GM21619 (cell line): ENCODE measurements around the gene FAM185A.
A peak's percentile ranks its signal among the peaks of the same experiment; 100 is the strongest.
"Not testable (repeated sequence)": the region's sequence is repeated elsewhere in the genome, so short reads cannot be mapped to it uniquely, and the experiment has no call there.

ENCODE experiments used
- ATAC-seq: cut with Tn5 transposase; IDR thresholded peaks from one replicate; pipeline ENCODE4 v1.9.1; 2021; ENCODE audit not compliant: unreplicated experiment

Gene FAM185A

DNA sequence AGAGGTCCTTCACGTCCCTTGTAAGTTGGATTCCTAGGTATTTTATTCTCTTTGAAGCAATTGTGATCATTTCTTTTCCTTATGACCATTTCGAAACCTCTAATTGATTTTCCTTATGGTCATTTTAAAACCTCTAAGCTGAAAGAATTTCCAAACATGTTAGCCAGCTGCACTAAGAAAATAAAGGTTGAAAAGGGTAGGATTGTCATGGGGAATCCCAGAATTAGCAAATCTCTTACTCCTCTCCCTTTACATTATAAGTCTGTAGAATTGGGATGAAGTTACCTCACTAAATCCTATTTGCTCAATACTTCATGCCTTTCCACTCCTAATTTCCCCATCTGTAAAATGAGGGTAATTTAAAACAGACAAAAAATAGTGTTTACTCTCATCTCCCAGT is 79.5 kb downstream of the FAM185A start:
- ATAC-seq, result no peak

DNA sequence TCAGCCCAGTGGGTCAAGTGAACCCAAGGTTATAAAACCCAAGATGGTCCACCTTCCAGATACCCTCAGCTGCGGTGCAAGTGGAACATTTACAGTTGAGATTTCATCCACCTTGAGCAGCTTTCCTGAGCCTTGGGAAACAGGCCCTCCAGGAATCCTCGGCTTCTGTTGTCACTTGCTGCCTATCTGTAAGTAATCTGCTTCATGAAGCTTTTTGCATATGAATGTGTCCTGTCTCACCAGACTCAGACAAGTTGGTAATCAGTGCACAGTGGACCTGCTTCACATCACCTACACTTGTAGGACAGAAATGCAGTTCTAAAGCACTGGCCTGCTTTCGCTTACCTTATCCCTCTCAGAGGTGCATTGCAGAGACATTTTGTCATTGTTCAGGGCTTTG is 80.3 kb downstream of the FAM185A start:
- ATAC-seq, result no peak

DNA sequence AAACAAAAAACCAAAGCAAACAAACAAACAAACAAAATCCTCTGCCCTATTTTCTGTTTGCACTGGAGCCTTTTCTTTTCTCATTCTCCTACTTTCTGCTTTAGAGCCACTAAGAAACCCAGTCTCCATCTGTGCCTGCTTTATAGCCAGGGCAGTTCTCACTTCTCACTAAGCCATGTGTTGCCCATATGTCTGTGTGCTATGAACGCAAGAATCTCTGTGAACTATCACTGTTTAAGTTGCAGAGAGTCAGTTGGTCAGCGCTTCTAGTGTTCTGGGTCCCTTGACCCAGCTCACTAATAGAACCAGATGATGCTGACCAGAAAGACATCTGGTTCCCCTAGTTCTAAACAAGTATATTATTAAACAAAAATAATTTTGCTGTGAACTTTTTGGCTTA is 81.4 kb downstream of the FAM185A start:
- no peak for ATAC-seq

DNA sequence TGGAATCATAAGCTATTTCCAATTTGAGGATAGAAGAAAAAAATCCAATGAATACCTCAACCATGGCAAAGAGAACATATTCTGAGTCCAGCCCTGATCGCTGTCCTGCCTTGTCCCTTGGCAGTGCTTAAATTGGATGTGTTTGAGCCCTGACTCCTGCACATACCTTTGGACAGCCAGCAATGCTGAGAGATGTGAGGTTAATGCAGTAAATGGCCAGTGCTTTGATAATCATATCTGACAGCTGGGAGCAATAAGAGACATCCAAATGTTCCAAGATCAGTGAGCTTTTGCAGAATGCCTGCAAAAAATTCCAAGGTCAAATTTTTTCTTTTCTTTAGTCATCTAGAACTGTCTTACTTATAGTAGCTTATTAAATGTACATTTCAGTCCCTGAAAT is 83.9 kb downstream of the FAM185A start:
- ATAC-seq, result no peak

DNA sequence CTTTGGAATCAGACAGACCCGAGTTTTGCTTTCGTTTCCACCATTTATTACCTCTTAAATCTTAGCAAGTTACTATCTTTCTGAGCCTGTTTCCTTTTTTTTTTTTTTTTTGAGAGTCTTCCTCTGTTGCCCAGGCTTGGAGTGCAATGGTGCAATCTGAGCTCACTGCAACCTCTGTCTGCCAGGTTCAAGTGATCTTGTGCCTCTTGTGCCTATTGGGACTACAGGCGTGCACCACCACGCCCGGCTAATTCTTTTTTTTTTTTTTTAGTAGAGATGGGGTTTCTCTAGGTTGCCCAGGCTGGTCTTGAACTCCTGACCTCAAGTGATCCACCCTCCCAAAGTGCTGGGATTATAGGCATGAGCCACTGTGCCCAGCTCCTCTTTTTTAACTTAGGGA is 84.5 kb downstream of the FAM185A start:
- no peak for ATAC-seq

DNA sequence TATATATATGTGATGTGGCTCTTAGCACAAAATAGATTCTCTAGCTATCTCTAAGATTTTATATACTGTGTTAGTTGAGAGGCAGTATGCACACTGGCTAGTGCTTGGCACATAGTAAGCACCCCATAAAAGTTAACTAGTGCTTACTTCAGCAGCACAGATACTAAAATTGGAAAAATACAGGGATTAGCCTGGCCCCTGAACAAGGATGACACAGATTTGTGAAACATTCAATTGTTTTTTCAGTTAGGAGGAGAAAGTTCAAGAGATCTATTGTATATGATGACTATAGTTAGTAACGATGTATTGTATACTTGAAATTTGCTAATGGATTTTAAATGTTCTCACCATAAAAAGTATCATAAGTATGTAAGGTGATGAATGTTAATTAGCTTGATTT is 85.7 kb downstream of the FAM185A start:
- no peak for ATAC-seq

DNA sequence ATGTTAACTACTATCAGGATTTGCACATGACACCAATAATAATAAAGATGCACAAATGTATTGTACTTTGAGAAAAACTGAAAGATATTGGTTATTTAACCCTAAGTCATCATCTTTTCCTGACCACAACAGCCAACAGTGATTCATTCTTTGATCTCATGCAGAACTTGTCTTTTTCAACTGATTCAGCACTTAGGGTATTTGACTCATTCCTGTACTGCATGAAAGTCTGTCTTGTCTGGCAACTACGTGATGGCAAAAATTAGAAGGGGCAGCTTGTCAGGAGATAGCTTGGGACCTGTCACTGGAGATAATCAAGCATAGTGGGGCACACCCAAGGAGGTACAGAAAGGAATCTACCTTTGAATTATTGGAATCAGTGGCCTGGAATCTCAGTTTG is 86.2 kb downstream of the FAM185A start:
- ATAC-seq, result peak; percentile 95

DNA sequence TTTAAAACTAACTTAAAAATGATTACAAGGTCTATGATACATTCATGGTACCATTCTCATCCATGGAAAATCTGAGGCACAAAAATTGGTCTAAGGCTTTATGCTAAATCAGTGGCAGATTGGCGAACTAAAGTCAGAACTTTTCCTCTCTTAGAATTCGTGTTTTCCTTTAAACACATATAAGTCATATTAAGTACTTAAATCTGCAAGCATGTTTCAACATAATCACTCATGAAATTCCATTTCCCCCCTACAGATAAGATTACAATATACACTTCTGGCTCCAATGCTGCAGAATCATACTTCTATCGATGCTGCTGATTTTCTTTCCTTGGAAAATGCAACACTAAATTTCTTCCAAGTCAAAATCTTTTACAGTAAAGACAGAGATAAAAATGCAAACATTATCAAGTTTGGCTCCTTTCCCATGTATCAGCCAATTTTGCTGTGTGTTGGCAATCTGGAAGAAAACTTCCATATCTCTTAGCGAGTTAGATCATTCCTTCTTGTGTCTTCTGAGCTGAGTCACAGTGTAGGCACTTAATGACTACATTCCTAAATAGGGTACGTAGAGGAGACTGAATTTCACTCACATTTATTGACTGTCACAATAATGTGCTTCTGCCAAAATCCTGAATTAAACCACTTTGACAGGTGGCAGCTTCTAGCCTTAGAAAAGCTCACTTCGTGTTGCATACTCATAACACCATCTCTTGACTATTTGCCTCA is 87.6 kb downstream of the FAM185A start:
- no peak for ATAC-seq

DNA sequence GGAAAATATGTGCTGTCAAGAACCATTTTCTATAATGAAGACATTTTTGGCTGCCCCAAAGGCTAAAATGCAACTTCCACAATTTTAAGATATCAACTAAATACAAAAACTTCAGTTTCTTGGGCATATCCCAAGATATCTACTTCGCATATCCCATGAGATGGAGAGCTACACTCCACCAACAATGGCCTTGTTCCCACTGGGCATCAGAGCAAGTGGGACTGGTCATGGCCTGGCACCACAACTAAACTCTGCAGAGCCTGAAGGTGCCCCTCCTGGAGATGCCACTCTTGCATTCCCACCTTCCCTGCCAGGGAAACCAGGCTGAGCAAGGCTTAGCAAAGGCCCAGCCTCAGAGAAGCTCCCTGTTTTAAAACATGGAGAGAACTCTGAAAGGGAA is 88.2 kb downstream of the FAM185A start:
- ATAC-seq, result no peak

DNA sequence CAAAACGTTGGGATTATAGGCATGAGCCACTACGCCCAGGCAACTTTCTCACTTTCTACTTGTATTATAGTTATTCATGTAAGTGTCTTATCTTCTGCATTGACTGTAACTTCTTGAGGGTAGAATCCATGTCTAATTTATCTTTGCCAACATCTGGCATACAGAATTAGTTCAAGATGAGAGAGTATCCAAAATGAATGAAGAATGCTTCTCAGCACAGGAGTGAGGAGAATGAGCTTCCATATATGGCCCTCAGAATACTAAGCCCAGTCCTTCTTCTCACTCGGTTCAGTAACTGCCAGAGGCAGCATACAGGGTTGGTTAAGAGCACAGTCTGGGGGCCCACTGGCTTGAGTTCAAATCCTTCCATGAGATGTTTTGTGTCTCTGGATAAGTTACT is 89.0 kb downstream of the FAM185A start:
- no peak for ATAC-seq

DNA sequence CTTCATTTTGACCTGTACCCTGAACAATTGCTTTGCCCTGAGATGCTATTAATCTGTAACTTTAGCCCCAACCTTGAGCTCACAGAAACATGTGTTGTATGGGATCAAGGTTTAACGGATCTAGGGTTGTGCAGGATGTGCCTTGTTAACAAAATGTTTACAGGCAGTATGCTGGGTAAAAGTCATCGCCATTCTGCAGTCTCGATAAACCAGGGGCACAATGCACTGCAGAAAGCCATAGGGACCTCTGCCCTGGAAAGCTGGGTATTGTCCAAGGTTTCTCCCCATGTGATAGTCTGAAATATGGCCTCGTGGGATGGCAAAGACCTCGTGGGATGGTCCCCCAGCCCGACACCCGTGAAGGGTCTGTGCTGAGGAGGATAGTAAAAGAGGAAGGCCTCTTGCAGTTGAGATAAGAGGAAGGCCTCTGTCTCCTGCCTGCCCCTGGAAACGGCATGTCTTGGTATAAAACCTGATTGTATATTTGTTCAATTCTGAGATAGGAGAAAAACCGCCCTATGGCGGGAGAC is 89.8 kb downstream of the FAM185A start:
- ATAC-seq, result not testable (repeated sequence)

DNA sequence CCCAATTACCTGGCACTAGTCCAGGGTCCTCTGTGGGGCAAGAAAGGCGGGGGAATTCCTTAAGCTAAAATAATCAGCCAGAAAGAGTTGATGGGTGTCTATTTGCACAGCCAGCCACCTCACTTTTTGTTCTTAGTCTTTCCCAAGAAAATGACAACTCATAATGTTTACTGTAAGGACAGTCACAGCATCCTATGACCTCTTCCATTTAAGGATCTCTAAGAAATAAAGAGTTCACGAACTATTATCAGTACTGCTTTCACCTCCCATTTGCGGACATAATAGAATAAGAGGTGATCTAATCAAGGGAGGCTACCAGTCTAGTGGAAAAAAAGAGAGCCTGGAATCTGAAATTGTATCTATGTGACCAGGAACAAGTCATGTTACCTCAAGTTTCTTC is 91.6 kb downstream of the FAM185A start:
- no peak for ATAC-seq

DNA sequence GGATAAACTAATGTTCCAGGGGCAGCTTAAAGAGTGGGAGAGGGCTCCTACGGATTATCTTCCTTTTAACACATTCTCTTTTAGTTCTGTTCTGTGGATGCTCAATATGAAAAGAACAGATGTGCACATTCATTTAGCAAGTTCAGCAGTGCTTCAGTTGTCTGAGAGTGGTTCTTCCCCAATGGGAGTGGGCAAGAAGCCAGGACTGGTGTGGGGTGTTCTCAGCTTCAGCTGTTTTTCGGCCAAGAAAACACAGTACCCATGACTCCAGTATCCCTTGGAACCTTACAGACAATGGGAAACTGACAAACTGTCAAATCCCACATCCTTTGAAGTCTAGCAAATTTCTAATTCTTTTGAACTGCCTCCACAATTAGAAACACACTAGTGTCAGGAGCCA is 92.5 kb downstream of the FAM185A start:
- no peak for ATAC-seq

DNA sequence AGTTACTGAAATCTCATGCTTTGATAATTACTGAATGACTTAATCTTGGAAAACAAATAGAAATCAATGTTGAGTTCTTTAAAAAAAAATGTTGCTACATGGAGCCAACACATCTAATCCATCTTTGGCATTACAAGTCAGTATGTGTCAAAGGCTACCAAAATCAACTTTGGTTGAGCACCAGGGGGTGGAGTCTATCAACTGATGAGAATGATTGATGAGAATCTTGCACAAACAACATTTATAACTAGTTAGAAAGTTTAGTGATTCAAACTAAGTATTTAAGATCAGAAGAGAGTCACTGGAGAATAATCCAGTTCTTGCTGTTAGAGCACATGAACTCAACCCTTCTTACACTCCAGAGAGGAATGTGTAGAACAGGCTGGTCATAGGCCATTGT is 93.5 kb downstream of the FAM185A start:
- no peak for ATAC-seq

DNA sequence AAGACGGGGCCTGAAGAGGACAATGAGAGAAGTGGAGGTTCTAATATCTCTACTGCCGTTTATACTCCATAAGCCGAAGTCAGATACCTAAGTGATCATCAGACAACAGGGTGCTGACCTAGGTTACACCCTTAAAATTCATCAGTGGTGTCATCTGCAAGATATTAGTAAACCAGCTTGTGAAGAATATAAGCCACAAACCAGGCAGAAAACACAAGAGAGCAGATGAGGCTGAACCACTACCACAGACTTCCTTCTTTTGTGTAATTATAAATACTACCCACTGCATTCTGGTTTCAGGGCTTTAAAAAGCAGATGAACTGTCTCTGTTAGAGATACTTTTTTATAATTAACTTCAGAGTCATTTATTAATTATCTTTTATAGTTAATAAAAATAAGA is 95.1 kb downstream of the FAM185A start:
- peak; percentile 84 for ATAC-seq

DNA sequence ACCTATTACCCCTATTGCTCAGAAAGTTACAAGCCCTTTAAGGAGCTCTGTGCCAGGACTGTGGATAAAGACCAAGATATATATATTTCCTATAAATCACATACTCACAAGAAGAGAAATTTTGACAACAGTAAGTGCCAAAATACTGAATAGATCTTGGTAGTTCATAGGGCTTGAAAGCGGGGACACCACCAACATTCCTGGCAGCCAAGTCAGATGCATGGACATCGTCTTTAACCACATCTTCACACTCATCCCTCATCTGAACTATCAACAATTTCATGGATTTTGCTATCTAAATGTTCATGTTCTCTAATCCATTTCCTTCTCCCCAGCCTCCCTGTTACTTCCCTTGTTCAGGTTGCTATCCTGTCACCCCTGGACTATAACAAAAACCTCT is 96.5 kb downstream of the FAM185A start:
- no peak for ATAC-seq

DNA sequence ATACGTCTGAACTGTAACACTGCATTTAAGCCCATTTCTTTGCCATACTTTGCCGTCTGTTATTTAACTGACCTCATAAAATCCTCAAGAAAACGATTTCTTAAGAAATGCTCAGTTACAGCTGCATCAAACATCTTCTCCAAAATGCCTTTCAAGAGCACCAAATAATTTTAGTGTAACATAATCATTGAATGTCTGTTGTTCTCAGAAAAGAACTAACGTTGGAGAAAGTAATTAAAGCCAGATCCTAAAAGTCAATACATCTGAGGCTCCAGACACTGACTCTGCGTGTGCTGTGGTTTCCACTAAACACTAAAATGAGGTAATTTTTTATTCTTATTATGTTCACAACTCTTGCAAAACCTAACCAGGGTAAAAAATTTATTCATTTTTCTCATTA is 100.3 kb downstream of the FAM185A start:
- ATAC-seq, result no peak

DNA sequence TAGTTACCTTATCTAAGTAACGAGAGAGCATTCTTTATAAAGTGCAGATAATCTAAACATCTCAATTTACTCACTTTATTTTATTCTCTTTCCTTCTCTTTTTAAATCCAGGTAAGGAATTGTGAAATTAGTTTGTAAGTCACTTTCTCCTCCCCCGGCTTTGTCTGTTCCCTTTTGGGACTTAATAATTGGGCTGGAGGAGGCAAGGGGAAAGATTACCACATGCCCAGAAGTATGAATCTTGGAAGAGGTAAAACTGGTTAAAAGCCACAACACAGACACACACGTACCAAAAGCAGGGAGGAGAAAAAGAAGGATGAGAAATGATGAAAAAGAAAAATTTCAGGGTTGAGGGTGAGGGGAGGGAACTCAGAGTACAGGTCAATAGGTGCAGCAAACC is 100.7 kb downstream of the FAM185A start:
- no peak for ATAC-seq

DNA sequence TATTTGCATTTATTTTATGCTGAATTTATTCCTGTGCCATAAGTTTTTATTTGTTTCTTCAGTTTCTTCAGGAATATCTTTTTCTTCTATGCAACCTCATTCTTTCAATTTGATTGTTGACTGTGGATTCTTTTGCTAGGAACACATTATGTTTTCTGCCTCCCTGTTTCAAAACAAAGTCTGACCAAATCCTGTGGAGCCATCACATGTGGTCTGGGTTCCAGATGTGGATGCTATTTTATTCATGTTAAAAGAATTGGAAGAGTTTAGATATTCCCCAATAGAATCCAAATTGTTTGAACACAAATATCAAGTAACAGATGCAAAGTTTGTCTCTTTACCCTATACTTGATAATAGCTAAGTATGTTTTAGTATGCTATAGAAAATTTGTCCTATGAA is 107.2 kb downstream of the FAM185A start:
- no peak for ATAC-seq
